HCT116 (cell line): Measurements from ENCODE around the gene KRT1.

Experiments used
- CTCF ChIP-seq, 3 experiments: fragments of 200-600 bp in 1 of 3; sonication (generic) in 1 of 3; IDR thresholded peaks in 2 of 3; conservative IDR thresholded peaks in 1 of 3; 2 replicates each; pipeline ENCODE4 v1.5.1; 2012 to 2017; ENCODE audit warnings: low read depth in 2 of 3, low read length in 2 of 3, antibody characterized with exemption in 1 of 3, borderline replicate concordance in 1 of 3, control low read depth in 1 of 3, mild to moderate bottlenecking in 1 of 3, mixed read lengths in 1 of 3, mixed run types in 1 of 3, moderate library complexity in 1 of 3; ENCODE audit not compliant: insufficient read depth in 1 of 3
- EZH2 ChIP-seq: fragments of 200-600 bp; sonication (generic); IDR thresholded peaks from 2 replicates; pipeline ENCODE4 v1.6.1; 2017; ENCODE audit warnings: antibody characterized with exemption, mixed run types
- MAX ChIP-seq: IDR thresholded peaks from 2 replicates; pipeline ENCODE4 v1.6.1; 2012
- ZNF274 ChIP-seq: fragments of 200-500 bp; sonication (Bioruptor generic); IDR thresholded peaks from 2 replicates; pipeline ENCODE4 v1.6.1; 2014; ENCODE audit warnings: mild to moderate bottlenecking, low read depth, low read length, inconsistent platforms

- TF ChIP-seq EZH2 (no peak), ZNF274 (no peak), CTCF (IDR thresholded peaks at IDR 0.05 in 2 of 3, conservative IDR thresholded peaks at IDR 0.05 in 1 of 3; ENCODE audit: borderline replicate concordance in 1 of 3, insufficient read depth in 1 of 3, low read depth in 2 of 3, low read length in 2 of 3) (no peak), MAX (no peak)
Observed at GRCh38 chr12:52631264-52631663, 48.9 kb downstream of the KRT1 start.
